Endothelial cell of umbilical vein (primary cell): Measurements from ENCODE around the gene PEX3.

Source experiments
- POLR2A ChIP-seq: IDR thresholded peaks from 2 replicates; pipeline ENCODE4 v1.6.1; 2012; ENCODE audit warnings: low read depth, mild to moderate bottlenecking, control low read depth, low read length
- POLR2AphosphoS5 ChIP-seq: IDR thresholded peaks from 2 replicates; pipeline ENCODE4 v1.6.1; 2012; ENCODE audit warnings: low read depth, mild to moderate bottlenecking, control low read depth, low read length, moderate library complexity; ENCODE audit not compliant: insufficient read depth
- TF ChIP-seq, protein P1 (sequence below), 2 donors: IDR thresholded peaks; 1 replicate in 1 of 2; 2 replicates in 1 of 2; pipeline ENCODE4 v1.5.1; 2011; ENCODE audit warnings: low read length in 2 of 2, mild to moderate bottlenecking in 2 of 2, moderate library complexity in 2 of 2, control low read depth in 1 of 2, inconsistent platforms in 1 of 2, low read depth in 1 of 2; ENCODE audit not compliant: insufficient read depth in 1 of 2; ENCODE audit errors: extremely low read depth in 1 of 2
- TF ChIP-seq, protein P2 (sequence below): IDR thresholded peaks from 2 replicates; pipeline ENCODE4 v1.6.1; 2011; ENCODE audit not compliant: insufficient read depth, insufficient read length

DNA sequence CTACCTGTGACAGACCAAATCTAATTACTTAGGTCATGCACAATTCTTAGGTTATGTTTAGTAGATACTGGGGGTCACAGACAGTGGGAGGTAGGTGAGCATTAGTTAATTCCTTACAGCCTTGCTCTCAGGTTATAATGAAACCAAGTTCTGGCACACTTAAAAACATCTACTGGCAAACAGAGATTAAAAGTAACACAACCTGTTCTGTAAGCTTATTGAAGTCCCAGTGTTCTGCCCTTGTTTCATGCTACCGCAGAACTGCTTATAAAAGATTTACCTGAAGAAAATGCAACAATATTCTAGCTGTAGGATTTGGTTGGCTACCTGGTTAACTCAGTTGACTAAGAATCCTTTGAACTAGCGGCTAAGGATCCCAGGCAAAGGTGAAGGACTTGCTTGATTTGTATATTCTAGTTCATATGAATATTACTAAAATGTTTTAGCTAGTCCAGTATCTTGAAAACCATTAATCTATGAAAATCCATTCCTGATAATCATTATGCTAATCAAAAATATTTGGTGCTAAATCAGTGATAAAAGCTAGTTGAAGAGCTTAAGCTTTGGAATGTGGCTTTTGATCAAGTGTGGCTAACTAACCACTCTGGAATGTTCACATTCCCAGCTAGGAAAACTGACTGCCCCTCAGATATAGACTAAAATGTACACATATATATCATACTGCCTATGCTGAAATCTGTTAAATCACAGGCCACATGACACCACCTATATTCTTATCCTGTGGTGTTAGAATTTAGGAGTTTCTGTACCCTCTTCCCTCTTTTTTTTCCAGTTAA, 7.2 kb downstream of the PEX3 start:
- no peak for TF ChIP-seq POLR2A
- TF ChIP-seq, protein P1, sequence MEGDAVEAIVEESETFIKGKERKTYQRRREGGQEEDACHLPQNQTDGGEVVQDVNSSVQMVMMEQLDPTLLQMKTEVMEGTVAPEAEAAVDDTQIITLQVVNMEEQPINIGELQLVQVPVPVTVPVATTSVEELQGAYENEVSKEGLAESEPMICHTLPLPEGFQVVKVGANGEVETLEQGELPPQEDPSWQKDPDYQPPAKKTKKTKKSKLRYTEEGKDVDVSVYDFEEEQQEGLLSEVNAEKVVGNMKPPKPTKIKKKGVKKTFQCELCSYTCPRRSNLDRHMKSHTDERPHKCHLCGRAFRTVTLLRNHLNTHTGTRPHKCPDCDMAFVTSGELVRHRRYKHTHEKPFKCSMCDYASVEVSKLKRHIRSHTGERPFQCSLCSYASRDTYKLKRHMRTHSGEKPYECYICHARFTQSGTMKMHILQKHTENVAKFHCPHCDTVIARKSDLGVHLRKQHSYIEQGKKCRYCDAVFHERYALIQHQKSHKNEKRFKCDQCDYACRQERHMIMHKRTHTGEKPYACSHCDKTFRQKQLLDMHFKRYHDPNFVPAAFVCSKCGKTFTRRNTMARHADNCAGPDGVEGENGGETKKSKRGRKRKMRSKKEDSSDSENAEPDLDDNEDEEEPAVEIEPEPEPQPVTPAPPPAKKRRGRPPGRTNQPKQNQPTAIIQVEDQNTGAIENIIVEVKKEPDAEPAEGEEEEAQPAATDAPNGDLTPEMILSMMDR (IDR thresholded peaks at IDR 0.05; ENCODE audit: extremely low read depth in 1 of 2, insufficient read depth in 1 of 2, low read depth in 1 of 2, low read length in 2 of 2): no peak
- TF ChIP-seq POLR2AphosphoS5: no peak
- TF ChIP-seq, protein P2, sequence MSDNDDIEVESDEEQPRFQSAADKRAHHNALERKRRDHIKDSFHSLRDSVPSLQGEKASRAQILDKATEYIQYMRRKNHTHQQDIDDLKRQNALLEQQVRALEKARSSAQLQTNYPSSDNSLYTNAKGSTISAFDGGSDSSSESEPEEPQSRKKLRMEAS: no peak
